NCI-H1930 (cell line): ENCODE data around the gene RGS6.
"Not testable (repeated sequence)": the region's sequence is repeated elsewhere in the genome, so short reads cannot be mapped to it uniquely, and the experiment has no call there.

Experiments used
- DNase-seq, 2 experiments: peaks; one replicate each; lab custom pipeline; 2025; lab: John Stamatoyannopoulos, UW

Gene RGS6

GRCh38 chr14:71932229-71932981, at the start of gene RGS6:
RGS6 (plus strand) TSS chr14:71932429.
- DNase-seq = peak in 1 of 2 experiments; percentile 6

GRCh38 chr14:71883094-71883493, 49.1 kb upstream of the RGS6 start:
- DNase-seq = no peak

- no peak for DNase-seq
These were observed 46.9 kb upstream of the RGS6 start for GRCh38 chr14:71885301-71885700.

- not testable (repeated sequence) for DNase-seq
These were observed 44.4 kb upstream of the RGS6 start for GRCh38 chr14:71887802-71888201.

GRCh38 chr14:71890541-71890940, 41.7 kb upstream of the RGS6 start:
- no peak for DNase-seq

GRCh38 chr14:71891185-71891584, 41.0 kb upstream of the RGS6 start:
- DNase-seq = no peak

- DNase-seq = no peak
These were observed 40.3 kb upstream of the RGS6 start for GRCh38 chr14:71891970-71892369.

GRCh38 chr14:71905031-71905430, 27.2 kb upstream of the RGS6 start:
- no peak for DNase-seq

- no peak for DNase-seq
These were observed 26.4 kb upstream of the RGS6 start for GRCh38 chr14:71905860-71906259.

- no peak for DNase-seq
These were observed 24.3 kb upstream of the RGS6 start for GRCh38 chr14:71907793-71908515.

- no peak for DNase-seq
These were observed 20.6 kb upstream of the RGS6 start for GRCh38 chr14:71911669-71912068.

GRCh38 chr14:71913342-71913741, 18.9 kb upstream of the RGS6 start:
- no peak for DNase-seq

- no peak for DNase-seq
These were observed 13.3 kb upstream of the RGS6 start for GRCh38 chr14:71918955-71919354.

- DNase-seq = no peak
These were observed 8.7 kb upstream of the RGS6 start for GRCh38 chr14:71923513-71923912.

GRCh38 chr14:71931492-71932228, 569 bp upstream of the RGS6 start:
- no peak for DNase-seq

GRCh38 chr14:71933001-71933587, 865 bp downstream of the RGS6 start:
- no peak for DNase-seq

- not testable (repeated sequence) for DNase-seq
These were observed 6.0 kb downstream of the RGS6 start for GRCh38 chr14:71938273-71938672.

GRCh38 chr14:71939344-71939743, 7.1 kb downstream of the RGS6 start:
- DNase-seq = not testable (repeated sequence)

GRCh38 chr14:71940500-71940899, 8.3 kb downstream of the RGS6 start:
- DNase-seq = not testable (repeated sequence)

GRCh38 chr14:71941616-71942015, 9.4 kb downstream of the RGS6 start:
- DNase-seq = not testable (repeated sequence)

GRCh38 chr14:71942904-71943694, 10.9 kb downstream of the RGS6 start:
- DNase-seq = no peak

- no peak for DNase-seq
These were observed 11.4 kb downstream of the RGS6 start for GRCh38 chr14:71943695-71944018.
